CD14-positive monocyte (primary cell): ENCODE results near the gene CISD3. TPM values are rescaled to one million over a fixed set of nuclear protein-coding genes. Genes with fewer than 3 reads are reported as not detected.

Source experiments
- DNase-seq, 3 donors: peaks; one replicate each; pipeline ENCODE4 v3.0.0-alpha.2; 2011 to 2022
- H2AFZ ChIP-seq: 2 replicates; pipeline ENCODE4 v1.6.0; 2012; ENCODE audit warnings: mild to moderate bottlenecking, low read depth, low read length, inconsistent platforms; ENCODE audit not compliant: insufficient read depth, poor library complexity, severe bottlenecking
- H3K27ac ChIP-seq, 2 donors: 1 replicate in 1 of 2; 2 replicates in 1 of 2; pipeline ENCODE4 v1.5.1; 2012 to 2013; ENCODE audit warnings: low read length in 2 of 2, control low read depth in 1 of 2, inconsistent platforms in 1 of 2, low read depth in 1 of 2, mild to moderate bottlenecking in 1 of 2
- H3K27me3 ChIP-seq, 2 donors: one replicate each; pipeline versions ENCODE4 v1.6.0 to v1.6.1; 2011 to 2013; ENCODE audit warnings: low read length in 2 of 2; ENCODE audit not compliant: control insufficient read depth in 2 of 2, insufficient read depth in 2 of 2
- H3K36me3 ChIP-seq, 2 donors: replicated peaks in 1 of 2; 1 replicate in 1 of 2; 2 replicates in 1 of 2; pipeline versions ENCODE4 v1.5.1 to v1.6.1; 2012 to 2013; ENCODE audit warnings: low read length in 2 of 2, control low read depth in 1 of 2, inconsistent platforms in 1 of 2, mild to moderate bottlenecking in 1 of 2; ENCODE audit not compliant: insufficient read depth in 2 of 2, control insufficient read depth in 1 of 2
- H3K4me1 ChIP-seq, 2 donors: 1 replicate in 1 of 2; 2 replicates in 1 of 2; pipeline versions ENCODE4 v1.5.1 to v1.6.1; 2012 to 2013; ENCODE audit warnings: low read length in 2 of 2, control low read depth in 1 of 2, inconsistent platforms in 1 of 2, mild to moderate bottlenecking in 1 of 2, moderate library complexity in 1 of 2; ENCODE audit not compliant: insufficient read depth in 2 of 2, control insufficient read depth in 1 of 2
- H3K4me2 ChIP-seq: replicated peaks from 2 replicates; pipeline ENCODE3; 2012; ENCODE audit warnings: low read length, moderate library complexity, mild to moderate bottlenecking; ENCODE audit not compliant: poor library complexity, severe bottlenecking; ENCODE audit errors: extremely low read depth
- H3K4me3 ChIP-seq, 3 experiments: fragments of 200-600 bp in 1 of 3; sonication (generic) in 1 of 3; replicated peaks in 1 of 3; 1 replicate in 2 of 3; 2 replicates in 1 of 3; pipeline ENCODE4 v1.5.1; 2011 to 2013; ENCODE audit warnings: low read length in 3 of 3, mild to moderate bottlenecking in 3 of 3, control low read depth in 2 of 3, low read depth in 2 of 3, inconsistent platforms in 1 of 3, moderate library complexity in 1 of 3
- H3K79me2 ChIP-seq: 2 replicates; pipeline ENCODE4 v1.6.0; 2012; ENCODE audit warnings: mild to moderate bottlenecking, control low read depth, inconsistent platforms, low read length, moderate library complexity; ENCODE audit not compliant: insufficient read depth
- H3K9ac ChIP-seq: 2 replicates; pipeline ENCODE4 v1.6.0; 2017; ENCODE audit warnings: low read length, mild to moderate bottlenecking; ENCODE audit not compliant: insufficient read depth, poor library complexity, severe bottlenecking
- H3K9me3 ChIP-seq, 2 donors: replicated peaks in 1 of 2; 1 replicate in 1 of 2; 2 replicates in 1 of 2; pipeline versions ENCODE4 v1.5.1 to v1.6.1; 2012 to 2013; ENCODE audit warnings: low read length in 2 of 2, control low read depth in 1 of 2; ENCODE audit not compliant: control insufficient read depth in 1 of 2, insufficient read depth in 1 of 2
- H4K20me1 ChIP-seq: 2 replicates; pipeline ENCODE4 v1.6.0; 2012; ENCODE audit warnings: mild to moderate bottlenecking, low read length, control low read depth, moderate library complexity; ENCODE audit not compliant: insufficient read depth
- H3K27ac Mint-ChIP-seq, 7 donors: one replicate each; pipeline ENCODE4 v1.8.0; 2020; ENCODE audit warnings: mild to moderate bottlenecking in 7 of 7, mixed read lengths in 7 of 7, moderate library complexity in 6 of 7, inconsistent platforms in 2 of 7
- H3K27me3 Mint-ChIP-seq, 3 donors: one replicate each; pipeline ENCODE4 v1.8.0; 2021 to 2022; ENCODE audit warnings: low read depth in 3 of 3, mild to moderate bottlenecking in 3 of 3, mixed read lengths in 3 of 3, moderate library complexity in 3 of 3, inconsistent platforms in 1 of 3
- H3K36me3 Mint-ChIP-seq, 2 donors: one replicate each; pipeline ENCODE4 v1.8.0; 2020; ENCODE audit warnings: mixed read lengths in 2 of 2, inconsistent platforms in 1 of 2, mild to moderate bottlenecking in 1 of 2
- H3K4me1 Mint-ChIP-seq: one replicate; pipeline ENCODE4 v1.8.0; 2020; ENCODE audit warnings: mild to moderate bottlenecking, mixed read lengths
- H3K4me3 Mint-ChIP-seq, 2 donors: one replicate each; pipeline ENCODE4 v1.8.0; 2020; ENCODE audit warnings: mild to moderate bottlenecking in 2 of 2, mixed read lengths in 2 of 2, moderate library complexity in 1 of 2
- H3K9me3 Mint-ChIP-seq, 7 donors: one replicate each; pipeline ENCODE4 v1.8.0; 2020 to 2022; ENCODE audit warnings: mixed read lengths in 7 of 7, mild to moderate bottlenecking in 6 of 7, moderate library complexity in 6 of 7, inconsistent platforms in 2 of 7
- WGBS: methylation state at CpG from one replicate; pipeline ENCODE4 v1.1.5; 2013; ENCODE audit warnings: missing lambda C conversion rate; ENCODE audit not compliant: insufficient coverage; 5-methylcytosine and 5-hydroxymethylcytosine counted together
- intact Hi-C, 2 donors: fragments of 100-400 bp; cut with micrococcal nuclease; formaldehyde crosslinking; loops; one replicate each; pipeline versions ENCODE4 v1.15.0 to v1.15.1; 2023
- polyA plus RNA-seq, 3 donors: library from polyadenylated mRNA; depleted of rRNA in 1 of 3; unstranded in 2 of 3; stranded (reverse) in 1 of 3; fragments of 300-500 nt in 2 of 3; fragments of >200 nt in 1 of 3; fragmentation: Illumina TruSeq in 2 of 3; gene quantifications; 1 replicate in 2 of 3; 2 replicates in 1 of 3; pipeline ENCODE4 v1.2.3, GENCODE V29; 2012 to 2021
- TF ChIP-seq, protein P1 (sequence below): fragments of 200-600 bp; IDR thresholded peaks from one replicate; pipeline ENCODE4 v1.8.0; 2022; ENCODE audit warnings: antibody characterized with exemption, mild to moderate bottlenecking

The CISD3 gene
- polyA plus RNA-seq, 3 donors, result 7.1 to 61.2 (median 53.4) TPM

DNA sequence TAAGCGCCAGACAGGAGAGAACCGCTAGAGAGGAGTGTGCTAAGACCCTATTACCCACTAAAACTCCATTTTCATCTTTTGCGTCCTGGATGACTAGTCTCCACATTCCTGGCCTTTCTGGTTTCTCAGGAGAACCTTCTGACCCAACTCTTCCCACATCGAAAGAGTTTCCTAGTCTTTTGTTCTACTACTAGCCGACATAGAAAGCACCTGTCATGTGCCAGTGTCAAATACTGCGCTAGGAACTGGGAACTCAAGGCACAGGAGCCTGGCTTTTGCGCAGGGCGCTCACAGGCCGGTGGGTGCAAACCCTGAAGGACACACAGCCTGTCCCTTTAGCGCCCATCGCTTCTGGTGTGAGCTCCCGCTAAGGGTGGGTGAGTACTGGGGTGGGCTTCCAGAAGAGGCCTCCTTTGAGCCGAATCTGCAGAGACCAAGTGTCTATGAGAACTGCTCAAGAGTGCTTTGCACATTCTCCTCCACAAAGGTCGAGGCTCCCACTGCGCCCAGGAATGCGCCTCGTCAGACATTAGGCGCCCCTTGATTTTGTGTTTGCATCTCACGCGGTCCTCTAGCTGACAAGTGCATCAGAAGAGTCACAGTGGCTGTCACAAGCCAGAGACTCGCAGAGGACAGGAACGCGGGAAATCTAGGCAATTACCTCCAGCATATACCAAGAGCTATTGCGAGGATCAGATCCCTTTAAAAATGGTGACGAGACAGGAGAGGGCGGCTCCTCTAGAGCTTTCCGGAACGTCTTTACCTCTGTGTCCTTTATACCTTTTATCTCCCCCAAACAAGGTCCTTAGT, 20.4 kb downstream of the CISD3 start:
- Histone ChIP-seq H3K9me3 (no peaks in the 10 kb centered on the region), H3K4me2 (peak overlapping the region; percentile 94), H3K4me3 (peak overlapping the region in 2 of 3 experiments; percentile 63 to 98), H4K20me1 (peaks cover 16% of the 10 kb centered on the region), H3K4me1 (peaks cover 65 to 75% of the 10 kb centered on the region in 2 donors), H3K79me2 (peaks cover 28% of the 10 kb centered on the region), H3K27ac (no peak overlapping the region), H2AFZ (peak overlapping the region; percentile 84), H3K27me3 (peaks cover 21 to 54% of the 10 kb centered on the region in 2 donors), H3K9ac (no peak overlapping the region), H3K36me3 (peaks cover 10 to 12% of the 10 kb centered on the region in 2 donors)
- TF ChIP-seq, protein P1, sequence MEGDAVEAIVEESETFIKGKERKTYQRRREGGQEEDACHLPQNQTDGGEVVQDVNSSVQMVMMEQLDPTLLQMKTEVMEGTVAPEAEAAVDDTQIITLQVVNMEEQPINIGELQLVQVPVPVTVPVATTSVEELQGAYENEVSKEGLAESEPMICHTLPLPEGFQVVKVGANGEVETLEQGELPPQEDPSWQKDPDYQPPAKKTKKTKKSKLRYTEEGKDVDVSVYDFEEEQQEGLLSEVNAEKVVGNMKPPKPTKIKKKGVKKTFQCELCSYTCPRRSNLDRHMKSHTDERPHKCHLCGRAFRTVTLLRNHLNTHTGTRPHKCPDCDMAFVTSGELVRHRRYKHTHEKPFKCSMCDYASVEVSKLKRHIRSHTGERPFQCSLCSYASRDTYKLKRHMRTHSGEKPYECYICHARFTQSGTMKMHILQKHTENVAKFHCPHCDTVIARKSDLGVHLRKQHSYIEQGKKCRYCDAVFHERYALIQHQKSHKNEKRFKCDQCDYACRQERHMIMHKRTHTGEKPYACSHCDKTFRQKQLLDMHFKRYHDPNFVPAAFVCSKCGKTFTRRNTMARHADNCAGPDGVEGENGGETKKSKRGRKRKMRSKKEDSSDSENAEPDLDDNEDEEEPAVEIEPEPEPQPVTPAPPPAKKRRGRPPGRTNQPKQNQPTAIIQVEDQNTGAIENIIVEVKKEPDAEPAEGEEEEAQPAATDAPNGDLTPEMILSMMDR, result no peak
- H3K9me3 Mint-ChIP-seq, result peaks cover 0 to 21% (median 4%) of the 10 kb centered on the region in 7 donors
- peaks cover 17 to 21% of the 10 kb centered on the region in 2 donors for H3K36me3 Mint-ChIP-seq
- H3K27ac Mint-ChIP-seq, result peak overlapping the region in 4 of 7 donors; percentile 28 to 60 (median 50)
- intact Hi-C loops, result loop anchor here (5.0 to 10.0 kb wide), 2 partner anchors 54 to 73 kb away; no protein-coding TSS in a partner anchor
- H3K4me1 Mint-ChIP-seq, result peaks cover 65% of the 10 kb centered on the region
- DNase-seq, result no peak
- WGBS, result 13% methylated on average over 23 of the region's 28 CpGs
- peaks cover 41 to 57% (median 49%) of the 10 kb centered on the region in 3 donors for H3K27me3 Mint-ChIP-seq
- peak overlapping the region; percentile 86 to 98 for H3K4me3 Mint-ChIP-seq

GRCh38 chr17:38751144-38751807, 21.1 kb downstream of the CISD3 start:
- Histone ChIP-seq H3K27me3 (peaks cover 21 to 46% of the 10 kb centered on the region in 2 donors), H2AFZ (peak overlapping the region; percentile 75), H4K20me1 (peaks cover 23% of the 10 kb centered on the region), H3K4me2 (peak overlapping the region; percentile 94), H3K36me3 (peaks cover 17 to 20% of the 10 kb centered on the region in 2 donors), H3K9me3 (no peaks in the 10 kb centered on the region), H3K9ac (peak overlapping the region; percentile 82), H3K79me2 (peaks cover 34% of the 10 kb centered on the region), H3K4me3 (peak overlapping the region; percentile 38 to 99 (median 98)), H3K4me1 (peaks cover 65 to 72% of the 10 kb centered on the region in 2 donors), H3K27ac (peak overlapping the region; percentile 97 to 98)
- H3K4me1 Mint-ChIP-seq, result peaks cover 59% of the 10 kb centered on the region
- H3K9me3 Mint-ChIP-seq, result peaks cover 0 to 20% (median 4%) of the 10 kb centered on the region in 7 donors
- peak overlapping the region; percentile 94 to 98 for H3K4me3 Mint-ChIP-seq
- WGBS, result 6% methylated on average over 3 of the region's 10 CpGs
- intact Hi-C loops, result loop anchor here (5.0 to 10.0 kb wide), 2 partner anchors 54 to 74 kb away; no protein-coding TSS in a partner anchor
- H3K27ac Mint-ChIP-seq, result peak overlapping the region; percentile 11 to 100 (median 98)
- no peak for DNase-seq
- peaks cover 22 to 29% of the 10 kb centered on the region in 2 donors for H3K36me3 Mint-ChIP-seq
- peaks cover 33 to 50% (median 41%) of the 10 kb centered on the region in 3 donors for H3K27me3 Mint-ChIP-seq
- TF ChIP-seq, protein P1, result no peak
